ENCODE measurements around the gene HPS1. TPM values are rescaled to one million over a fixed set of nuclear protein-coding genes. Genes with fewer than 3 reads are reported as not detected.

HPS1 gene
- total RNA-seq, 1 experiment from 2014 or later: 47.4 TPM

GRCh38 chr10:98416606-98417388 lies 29.9 kb downstream of the HPS1 start:
- Histone ChIP-seq H3K4ac (ENCODE audit: low read depth, low read length) (no peak overlapping the region), H2BK5ac (ENCODE audit: insufficient read length, low read length) (no peak overlapping the region), H4K5ac (ENCODE audit: insufficient read length, low read depth, low read length) (no peak overlapping the region), H3T11ph (ENCODE audit: low read length) (no peak overlapping the region), H2BK20ac (ENCODE audit: low read depth, low read length, poor library complexity, severe bottlenecking) (no peak overlapping the region), H2BK12ac (ENCODE audit: insufficient read length, low read depth, low read length) (no peak overlapping the region), H3K4me1 (ENCODE audit: insufficient read depth, low read length) (peaks cover 6% of the 10 kb centered on the region; the same call in 1 of the 2 replicates), H2BK120ac (ENCODE audit: low read depth, low read length, poor library complexity, severe bottlenecking) (no peak overlapping the region), H3K56ac (ENCODE audit: insufficient read length, low read depth, low read length) (no peak overlapping the region), H2BK15ac (ENCODE audit: low read depth, low read length) (no peak overlapping the region), H3K79me1 (ENCODE audit: insufficient read depth, low read depth, low read length, poor library complexity, severe bottlenecking) (no peaks in the 10 kb centered on the region), H4K20me1 (ENCODE audit: control insufficient read depth, insufficient read depth, insufficient read length) (no peaks in the 10 kb centered on the region), H2AFZ (ENCODE audit: low read length) (no peak overlapping the region), H3K23me2 (ENCODE audit: insufficient read length, low read depth, low read length, poor library complexity, severe bottlenecking) (peaks cover 7% of the 10 kb centered on the region), H4K91ac (ENCODE audit: insufficient read length, low read depth, low read length) (no peak overlapping the region), H3K9me3 (ENCODE audit: control insufficient read depth, low read depth, low read length) (no peaks in the 10 kb centered on the region), H3K9ac (ENCODE audit: extremely low read depth, insufficient read length, low read length) (no peak overlapping the region), H3K27me3 (ENCODE audit: insufficient read depth, low read length) (no peaks in the 10 kb centered on the region), H4K8ac (replicated peaks; ENCODE audit: insufficient read length, low read depth, low read length) (no peak overlapping the region), H3K4me2 (ENCODE audit: insufficient read depth, insufficient read length, low read length) (no peak overlapping the region), H3K79me2 (ENCODE audit: insufficient read depth, low read length) (no peaks in the 10 kb centered on the region), H3K27ac (ENCODE audit: insufficient read length, low read depth, low read length) (no peak overlapping the region), H3K23ac (ENCODE audit: insufficient read length, low read depth, low read length) (no peak overlapping the region), H3K14ac (ENCODE audit: insufficient read depth, low read length) (no peak overlapping the region), H3K18ac (ENCODE audit: insufficient read length, low read depth, low read length) (no peak overlapping the region), H2AK5ac (ENCODE audit: insufficient read length, low read length) (no peak overlapping the region)
- WGBS (ENCODE audit: extremely low coverage, insufficient read length, low lambda C conversion rate): no CpG with 5 or more reads among the region's 18 CpGs
- no peak overlapping the region for H3K4me3 Mint-ChIP-seq
- peak overlapping the region in 1 of 3 experiments; percentile 62; a peak in 1 of 7 replicates for H3K27ac Mint-ChIP-seq
- H3K36me3 Mint-ChIP-seq (ENCODE audit: insufficient read depth in 1 of 3, low read depth in 3 of 3): peaks cover 0 to 8% (median 4%) of the 10 kb centered on the region in 3 experiments; a peak in 3 of 7 replicates
- no peak for TF ChIP-seq CTCF (conservative IDR thresholded peaks at IDR 0.05)
- H3K4me1 Mint-ChIP-seq: peaks cover 15% of the 10 kb centered on the region in 2 experiments
- no peak for DNase-seq
- no peaks in the 10 kb centered on the region for H3K27me3 Mint-ChIP-seq (ENCODE audit: low read depth)
- H3K9me3 Mint-ChIP-seq: no peaks in the 10 kb centered on the region
